Limb (tissue), 2 donors: Measurements from ENCODE around the gene CHST1.
A peak's percentile ranks its signal among the peaks of the same experiment; 100 is the strongest.

Experiments used
- DNase-seq, 2 donors: peaks; one replicate each; pipeline ENCODE4 v3.0.0-alpha.2; 2016; ENCODE audit errors: extremely low spot score in 2 of 2

The CHST1 gene

DNA sequence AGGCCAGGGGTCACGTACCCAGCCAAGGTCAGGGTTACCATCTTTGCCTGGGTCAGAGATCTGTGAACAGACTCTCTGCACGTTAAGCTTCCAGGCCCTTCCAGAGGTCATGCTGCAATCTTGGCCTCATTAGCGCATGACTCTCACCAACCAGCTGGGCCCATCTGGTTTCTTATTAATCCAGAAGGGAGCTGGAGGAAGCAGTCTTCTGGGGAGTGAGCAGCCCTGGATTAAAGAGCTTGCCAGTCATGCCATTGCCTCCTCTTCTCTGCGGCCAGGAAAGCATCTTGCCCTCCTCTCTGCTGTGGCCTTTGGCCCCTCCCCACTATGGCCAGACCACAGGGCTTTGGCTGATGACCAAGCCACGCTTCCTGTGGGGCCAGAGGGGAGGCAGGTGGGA lies 57.4 kb downstream of the CHST1 start:
- peak in 1 of 2 donors; percentile 29 for DNase-seq

DNA sequence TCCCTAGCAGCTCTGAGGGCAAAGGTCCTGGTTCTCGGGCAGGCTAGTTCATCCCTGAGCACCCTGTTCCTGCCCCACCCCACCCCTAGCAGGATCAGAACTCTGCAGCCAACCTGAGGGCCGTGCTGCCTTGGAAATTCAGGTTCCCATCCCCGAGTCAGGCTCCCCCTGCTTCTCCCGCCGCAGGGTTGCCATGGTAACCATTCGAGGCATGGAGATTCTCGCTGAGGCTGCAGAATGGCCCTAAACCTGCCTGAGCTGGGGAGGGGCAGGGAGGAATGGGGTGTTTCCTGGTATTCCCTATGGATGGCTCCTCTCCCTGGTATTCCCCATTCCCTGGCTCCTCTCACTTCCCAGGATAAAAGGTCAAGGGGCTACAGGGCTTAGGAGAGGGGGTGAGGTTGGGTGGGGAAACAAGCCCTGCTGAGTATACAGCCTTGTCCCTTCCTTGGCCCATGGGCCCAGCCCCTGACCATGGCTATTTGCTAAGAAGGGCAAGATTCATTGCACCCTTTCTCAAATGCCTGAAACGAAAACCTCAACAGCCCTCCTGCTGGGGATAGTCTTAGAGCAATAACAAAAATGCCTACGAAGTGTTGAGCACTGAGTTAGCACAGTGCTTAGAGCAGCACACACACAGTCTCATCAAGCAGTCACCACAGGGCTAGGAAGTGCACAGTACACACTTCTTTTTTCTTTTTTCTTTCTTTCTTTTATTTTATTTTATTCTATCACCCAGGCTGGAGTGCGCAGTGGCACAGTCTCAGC lies 58.7 kb downstream of the CHST1 start:
- peak in 1 of 2 donors; percentile 74 for DNase-seq

DNA sequence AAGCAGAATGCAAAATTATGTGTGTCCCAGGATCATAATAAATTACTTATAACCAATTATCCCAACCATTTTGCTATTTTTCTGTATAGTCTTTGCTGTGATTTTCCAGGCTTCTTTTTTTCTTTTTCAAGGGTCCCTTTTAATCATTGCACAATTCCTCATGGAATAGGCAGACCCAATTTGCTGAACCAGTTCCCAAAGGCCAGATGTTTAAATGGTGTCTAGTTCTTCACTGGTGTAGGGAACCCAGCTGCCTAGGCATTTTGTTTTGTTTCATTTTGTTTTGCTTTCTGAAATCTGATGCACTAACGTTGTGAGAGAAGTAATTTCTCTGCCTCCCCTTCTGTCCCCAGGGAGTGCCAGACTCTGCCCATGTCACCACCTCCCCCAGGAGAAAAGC lies 60.4 kb downstream of the CHST1 start:
- DNase-seq, result peak in 1 of 2 donors; percentile 14

DNA sequence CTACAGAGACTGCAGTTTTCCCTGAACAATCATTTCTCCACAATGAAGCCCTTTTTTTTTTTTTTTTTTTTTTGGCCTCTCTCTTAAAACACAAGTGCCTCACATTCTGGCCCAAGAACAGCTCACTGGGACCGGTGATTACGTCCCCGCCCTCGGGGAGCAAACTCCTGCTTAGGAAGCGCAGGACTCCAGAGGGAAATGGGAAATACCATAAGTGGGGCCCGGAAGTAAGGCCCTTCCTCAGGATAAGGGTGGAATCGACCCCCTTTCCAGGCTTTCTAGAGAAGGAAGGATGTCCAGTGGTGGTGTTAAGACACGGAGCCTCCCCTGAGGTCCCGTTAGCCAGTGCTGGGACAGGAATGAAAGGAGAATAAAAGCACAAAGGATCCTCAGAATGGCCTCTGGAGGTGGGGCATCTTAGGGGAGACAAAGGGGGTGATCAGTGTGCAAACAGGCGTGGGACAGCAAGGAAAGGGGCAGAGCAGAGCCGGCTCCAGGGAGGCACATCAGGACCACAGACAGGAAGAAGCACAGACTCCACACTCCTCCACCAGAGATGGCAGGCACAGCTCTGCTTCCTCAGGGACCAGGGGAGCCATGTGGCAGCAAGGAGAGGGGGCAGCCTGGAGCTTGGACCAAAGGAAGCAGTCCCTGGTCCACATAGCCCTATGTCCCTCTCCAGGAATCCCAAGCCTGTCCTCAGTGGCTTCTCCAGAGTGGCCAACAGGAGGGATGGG lies 61.3 kb downstream of the CHST1 start:
- no peak for DNase-seq

DNA sequence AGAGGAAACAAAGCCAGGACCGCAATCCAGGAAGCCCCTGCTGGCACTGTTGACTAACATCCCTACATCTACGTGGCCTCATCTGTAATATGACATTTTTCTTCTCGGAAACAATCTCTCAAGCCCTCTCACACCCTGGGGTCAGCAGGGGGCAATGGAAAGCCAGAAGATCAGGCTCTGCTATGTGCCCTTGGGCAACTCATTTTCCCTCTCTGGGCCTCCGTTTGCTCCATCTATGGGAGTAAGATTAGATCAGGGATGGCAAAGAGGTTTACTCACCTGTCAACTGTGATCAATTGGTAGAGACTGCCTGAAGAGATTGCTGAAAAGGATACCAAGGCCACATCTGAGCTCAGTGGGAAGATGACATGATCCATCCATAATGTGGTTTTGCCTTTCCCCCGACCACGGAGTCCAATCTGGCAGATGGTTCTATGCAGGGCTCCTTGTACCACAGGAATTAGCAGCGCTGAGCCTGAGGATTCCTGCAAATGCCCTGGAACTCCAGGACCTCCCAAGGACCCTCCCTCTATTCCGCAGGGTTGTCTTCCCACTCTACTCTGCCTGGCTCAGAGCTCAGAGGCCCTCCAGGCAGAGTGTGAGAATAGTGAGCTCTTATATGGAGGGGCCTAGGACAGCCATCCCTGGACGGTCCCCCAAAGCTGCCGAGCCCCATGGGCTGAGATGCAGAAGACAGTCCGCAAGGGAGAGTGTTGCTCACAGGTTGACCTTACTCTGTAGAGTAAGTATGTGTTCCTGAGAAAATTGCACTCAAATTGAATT lies 66.1 kb downstream of the CHST1 start:
- no peak for DNase-seq
